OCI-LY1 (cell line): ENCODE measurements around the gene PTS.

Source experiments
- H2AFZ ChIP-seq: fragments of 200-600 bp; sonication (generic), shearing (Covaris generic); 2 replicates; pipeline ENCODE4 v1.6.0; 2014; ENCODE audit warnings: antibody characterized with exemption, mild to moderate bottlenecking, low read length
- H3F3A ChIP-seq: fragments of 200-600 bp; sonication (generic), shearing (Covaris generic); 2 replicates; pipeline ENCODE4 v1.6.0; 2014; ENCODE audit warnings: mild to moderate bottlenecking, antibody characterized with exemption, low read length, moderate library complexity; ENCODE audit not compliant: insufficient read depth
- H3K27ac ChIP-seq: fragments of 200-600 bp; sonication (generic); 2 replicates; pipeline ENCODE4 v1.5.1; 2014; ENCODE audit warnings: low read length, mixed run types, mild to moderate bottlenecking, low read depth; ENCODE audit not compliant: poor library complexity, severe bottlenecking
- H3K27me3 ChIP-seq: fragments of 200-600 bp; sonication (generic); 2 replicates; pipeline ENCODE4 v1.6.0; 2014; ENCODE audit warnings: antibody characterized with exemption, mild to moderate bottlenecking, low read length, moderate library complexity; ENCODE audit not compliant: insufficient read depth
- H3K36me3 ChIP-seq: fragments of 200-600 bp; sonication (generic); 2 replicates; pipeline ENCODE4 v1.6.1; 2014; ENCODE audit warnings: mild to moderate bottlenecking, antibody characterized with exemption, low read length, moderate library complexity, mixed read lengths; ENCODE audit not compliant: insufficient read depth
- H3K4me1 ChIP-seq: fragments of 200-600 bp; sonication (generic); 2 replicates; pipeline ENCODE4 v1.5.1; 2014; ENCODE audit warnings: mild to moderate bottlenecking, low read length, moderate library complexity; ENCODE audit not compliant: insufficient read depth, severe bottlenecking
- H3K4me2 ChIP-seq: fragments of 200-600 bp; sonication (generic), shearing (Covaris generic); 2 replicates; pipeline ENCODE4 v1.6.1; 2014; ENCODE audit warnings: low read length
- H3K4me3 ChIP-seq: fragments of 200-600 bp; sonication (generic); 2 replicates; pipeline ENCODE4 v1.5.1; 2014; ENCODE audit warnings: low read length, low read depth, mild to moderate bottlenecking, mixed read lengths; ENCODE audit not compliant: poor library complexity, severe bottlenecking
- H3K79me2 ChIP-seq: fragments of 200-600 bp; shearing (Covaris generic); 2 replicates; pipeline ENCODE4 v1.6.1; 2016; ENCODE audit warnings: mixed run types, low read length, mixed read lengths; ENCODE audit not compliant: insufficient read depth
- H3K9ac ChIP-seq: fragments of 200-600 bp; sonication (generic), shearing (Covaris generic); 2 replicates; pipeline ENCODE4 v1.6.1; 2014; ENCODE audit warnings: mild to moderate bottlenecking, low read length, mixed read lengths
- H3K9me2 ChIP-seq: fragments of 200-600 bp; sonication (generic), shearing (Covaris generic); 2 replicates; pipeline ENCODE4 v1.6.1; 2014; ENCODE audit warnings: low read depth, mild to moderate bottlenecking, low read length, mixed read lengths
- H3K9me3 ChIP-seq: fragments of 200-600 bp; shearing (Covaris generic); 2 replicates; pipeline ENCODE4 v1.6.1; 2014; ENCODE audit warnings: low read length, mixed read lengths
- H4K20me1 ChIP-seq: fragments of 200-600 bp; sonication (generic), shearing (Covaris generic); 2 replicates; pipeline ENCODE4 v1.6.0; 2016; ENCODE audit warnings: mild to moderate bottlenecking, low read length; ENCODE audit not compliant: insufficient read depth
- CTCF ChIP-seq: fragments of 200-600 bp; sonication (generic), shearing (Covaris generic); IDR thresholded peaks from 2 replicates; pipeline ENCODE4 v1.5.1; 2017; ENCODE audit warnings: mild to moderate bottlenecking, antibody characterized with exemption, low read length, moderate library complexity, mixed read lengths
- EZH2 ChIP-seq: fragments of 200-600 bp; sonication (generic), shearing (Covaris generic); IDR thresholded peaks from 2 replicates; pipeline ENCODE4 v1.8.0; 2017; ENCODE audit warnings: borderline replicate concordance, mixed run types, mild to moderate bottlenecking, antibody characterized with exemption, low read length, moderate library complexity, mixed read lengths

Gene PTS

GRCh38 chr11:112178936-112179335 lies 47.3 kb upstream of the PTS start:
- Histone ChIP-seq H4K20me1 (no peaks in the 10 kb centered on the region), H2AFZ (no peak overlapping the region), H3K9me3 (no peaks in the 10 kb centered on the region), H3K4me1 (peaks cover 8% of the 10 kb centered on the region), H3K9ac (no peak overlapping the region), H3K27me3 (peaks cover 3% of the 10 kb centered on the region; the same call in 1 of the 2 replicates), H3K36me3 (no peaks in the 10 kb centered on the region), H3K9me2 (no peaks in the 10 kb centered on the region), H3K27ac (no peak overlapping the region), H3F3A (no peaks in the 10 kb centered on the region), H3K79me2 (no peaks in the 10 kb centered on the region), H3K4me2 (no peak overlapping the region), H3K4me3 (no peak overlapping the region)
- TF ChIP-seq EZH2: no peak
- no peak for TF ChIP-seq CTCF

- no peak overlapping the region for H3K4me3 ChIP-seq
- H3K27me3 ChIP-seq: peaks cover 3% of the 10 kb centered on the region; the same call in 1 of the 2 replicates
- TF ChIP-seq EZH2: no peak
- TF ChIP-seq CTCF: no peak
- H3K9ac ChIP-seq: no peak overlapping the region
- H3K4me2 ChIP-seq: no peak overlapping the region
- H4K20me1 ChIP-seq: no peaks in the 10 kb centered on the region
- H2AFZ ChIP-seq: no peak overlapping the region
- H3K9me2 ChIP-seq: no peaks in the 10 kb centered on the region
- no peaks in the 10 kb centered on the region for H3K9me3 ChIP-seq
- H3K27ac ChIP-seq: no peak overlapping the region
- H3K4me1 ChIP-seq: peaks cover 8% of the 10 kb centered on the region
- H3K79me2 ChIP-seq: no peaks in the 10 kb centered on the region
- H3K36me3 ChIP-seq: no peaks in the 10 kb centered on the region
- H3F3A ChIP-seq: no peaks in the 10 kb centered on the region
Observed at GRCh38 chr11:112179601-112180000, 46.6 kb upstream of the PTS start.

GRCh38 chr11:112182867-112183266 lies 43.4 kb upstream of the PTS start:
- Histone ChIP-seq H4K20me1 (no peaks in the 10 kb centered on the region), H3K36me3 (no peaks in the 10 kb centered on the region), H3K9ac (no peak overlapping the region), H3K4me3 (no peak overlapping the region), H3F3A (no peaks in the 10 kb centered on the region), H3K27me3 (peaks cover 3% of the 10 kb centered on the region; the same call in 1 of the 2 replicates), H3K9me2 (no peaks in the 10 kb centered on the region), H3K4me1 (no peaks in the 10 kb centered on the region), H3K27ac (no peak overlapping the region), H3K9me3 (no peaks in the 10 kb centered on the region), H3K4me2 (no peak overlapping the region), H3K79me2 (no peaks in the 10 kb centered on the region), H2AFZ (no peak overlapping the region)
- TF ChIP-seq CTCF: no peak
- TF ChIP-seq EZH2: no peak
